ENCODE results near the gene CPLANE1. TPM values are rescaled to one million over a fixed set of nuclear protein-coding genes. Genes with fewer than 3 reads are reported as not detected.
"Not testable (repeated sequence)": the region's sequence is repeated elsewhere in the genome, so short reads cannot be mapped to it uniquely, and the experiment has no call there.

The CPLANE1 gene
- total RNA-seq, 1 donor from 2014 or later: 23.1 TPM

DNA sequence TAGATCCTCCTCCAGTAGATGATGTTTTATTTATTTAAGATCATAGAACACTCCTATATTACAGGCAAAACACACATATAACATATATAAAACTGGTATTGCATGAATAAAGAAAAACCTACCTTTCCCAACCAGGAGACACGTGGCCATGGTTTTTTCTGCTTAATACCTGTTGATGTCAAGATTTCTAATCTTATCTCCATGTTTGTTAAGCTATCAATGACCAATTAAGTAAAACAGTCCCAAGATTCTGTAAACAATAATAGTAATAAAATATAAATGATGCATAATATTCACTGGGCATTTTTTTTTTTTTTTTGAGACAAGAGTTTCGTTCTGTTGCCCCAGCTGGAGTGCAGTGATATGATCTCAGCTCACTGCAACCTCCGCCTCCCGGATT is 1.7 kb downstream of the CPLANE1 start:
- Mint-ChIP-seq H3K36me3 (no peaks in the 10 kb centered on the region), H3K9me3 (no peaks in the 10 kb centered on the region), H3K27ac (no peak overlapping the region), H3K4me3 (peak overlapping the region; percentile 85), H3K27me3 (no peaks in the 10 kb centered on the region), H3K4me1 (ENCODE audit: unreplicated experiment) (peaks cover 10% of the 10 kb centered on the region)
- TF ChIP-seq, protein P1, sequence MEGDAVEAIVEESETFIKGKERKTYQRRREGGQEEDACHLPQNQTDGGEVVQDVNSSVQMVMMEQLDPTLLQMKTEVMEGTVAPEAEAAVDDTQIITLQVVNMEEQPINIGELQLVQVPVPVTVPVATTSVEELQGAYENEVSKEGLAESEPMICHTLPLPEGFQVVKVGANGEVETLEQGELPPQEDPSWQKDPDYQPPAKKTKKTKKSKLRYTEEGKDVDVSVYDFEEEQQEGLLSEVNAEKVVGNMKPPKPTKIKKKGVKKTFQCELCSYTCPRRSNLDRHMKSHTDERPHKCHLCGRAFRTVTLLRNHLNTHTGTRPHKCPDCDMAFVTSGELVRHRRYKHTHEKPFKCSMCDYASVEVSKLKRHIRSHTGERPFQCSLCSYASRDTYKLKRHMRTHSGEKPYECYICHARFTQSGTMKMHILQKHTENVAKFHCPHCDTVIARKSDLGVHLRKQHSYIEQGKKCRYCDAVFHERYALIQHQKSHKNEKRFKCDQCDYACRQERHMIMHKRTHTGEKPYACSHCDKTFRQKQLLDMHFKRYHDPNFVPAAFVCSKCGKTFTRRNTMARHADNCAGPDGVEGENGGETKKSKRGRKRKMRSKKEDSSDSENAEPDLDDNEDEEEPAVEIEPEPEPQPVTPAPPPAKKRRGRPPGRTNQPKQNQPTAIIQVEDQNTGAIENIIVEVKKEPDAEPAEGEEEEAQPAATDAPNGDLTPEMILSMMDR (conservative IDR thresholded peaks at IDR 0.05): no peak
- DNase-seq (ENCODE audit: extremely low spot score, unreplicated experiment): no peak

DNA sequence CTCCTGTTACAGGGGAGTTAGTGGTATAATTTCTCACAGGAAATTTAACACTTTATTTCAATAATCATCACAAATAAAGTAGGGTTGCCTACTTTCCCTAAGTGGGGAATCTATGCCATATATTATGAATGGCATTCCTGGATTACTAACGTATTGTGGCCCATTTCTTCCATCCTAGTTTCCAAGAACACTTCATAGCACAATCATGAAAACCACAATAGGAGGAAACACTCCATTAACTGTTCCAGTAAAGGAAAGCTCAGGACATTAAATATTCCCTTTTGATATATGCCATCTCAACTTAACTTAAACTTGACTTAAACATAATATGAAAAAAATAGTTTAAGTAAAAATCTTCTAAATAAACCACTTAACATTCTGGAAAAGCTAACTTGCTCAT is 2.1 kb downstream of the CPLANE1 start:
- H3K27me3 Mint-ChIP-seq: no peaks in the 10 kb centered on the region
- H3K36me3 Mint-ChIP-seq: no peaks in the 10 kb centered on the region
- H3K4me3 Mint-ChIP-seq: peak overlapping the region; percentile 85
- H3K27ac Mint-ChIP-seq: no peak overlapping the region
- no peak for DNase-seq (ENCODE audit: extremely low spot score, unreplicated experiment)
- no peaks in the 10 kb centered on the region for H3K9me3 Mint-ChIP-seq
- peaks cover 10% of the 10 kb centered on the region for H3K4me1 Mint-ChIP-seq (ENCODE audit: unreplicated experiment)
- TF ChIP-seq, protein P1 (conservative IDR thresholded peaks at IDR 0.05): no peak

DNA sequence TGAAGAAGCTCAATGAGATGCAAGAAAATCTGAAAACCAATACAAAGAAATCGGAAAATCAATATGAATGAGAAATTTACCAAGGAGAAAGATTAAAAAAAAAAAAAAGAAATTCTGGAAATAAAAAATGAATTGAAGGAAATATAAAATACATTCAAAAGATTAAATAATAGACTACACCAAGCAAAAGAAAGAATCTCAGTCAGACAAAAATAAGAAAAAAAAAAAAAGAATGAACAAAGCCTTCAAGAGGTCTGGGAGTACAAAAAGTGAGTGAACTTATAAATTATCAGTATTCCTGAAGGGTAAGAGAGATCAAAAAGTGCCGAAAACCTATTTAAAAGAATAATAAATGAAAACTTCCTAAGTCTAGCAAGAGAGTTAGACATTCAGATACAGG is 14.9 kb downstream of the CPLANE1 start:
- Mint-ChIP-seq H3K27ac (no peak overlapping the region), H3K36me3 (peaks cover 45% of the 10 kb centered on the region), H3K27me3 (no peaks in the 10 kb centered on the region), H3K4me1 (ENCODE audit: unreplicated experiment) (no peaks in the 10 kb centered on the region), H3K9me3 (no peaks in the 10 kb centered on the region), H3K4me3 (no peak overlapping the region)
- TF ChIP-seq, protein P1 (conservative IDR thresholded peaks at IDR 0.05): no peak
- DNase-seq (ENCODE audit: extremely low spot score, unreplicated experiment): no peak

DNA sequence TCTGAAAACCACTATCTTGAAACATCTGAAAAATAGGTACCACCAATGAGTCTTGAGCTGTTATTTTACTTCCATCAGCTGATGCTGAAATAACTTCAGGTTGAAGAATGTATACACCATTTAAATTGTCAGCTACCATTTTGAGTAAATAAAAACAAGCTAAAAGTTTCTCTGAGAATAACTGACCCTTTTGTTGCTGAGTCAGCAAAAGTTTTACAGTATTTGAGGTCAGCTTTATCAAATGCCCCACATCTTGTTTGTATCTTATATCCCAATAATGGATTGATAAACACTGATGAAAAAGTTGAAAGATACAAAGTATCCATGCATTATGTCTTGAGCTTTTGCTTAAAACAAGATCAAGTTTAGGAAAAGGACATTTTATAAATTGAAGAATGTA is 22.8 kb downstream of the CPLANE1 start:
- Mint-ChIP-seq H3K27ac (no peak overlapping the region), H3K27me3 (no peaks in the 10 kb centered on the region), H3K4me1 (ENCODE audit: unreplicated experiment) (no peaks in the 10 kb centered on the region), H3K36me3 (peaks cover 29% of the 10 kb centered on the region), H3K9me3 (no peaks in the 10 kb centered on the region), H3K4me3 (no peak overlapping the region)
- TF ChIP-seq, protein P1 (conservative IDR thresholded peaks at IDR 0.05): no peak
- DNase-seq (ENCODE audit: extremely low spot score, unreplicated experiment): no peak

DNA sequence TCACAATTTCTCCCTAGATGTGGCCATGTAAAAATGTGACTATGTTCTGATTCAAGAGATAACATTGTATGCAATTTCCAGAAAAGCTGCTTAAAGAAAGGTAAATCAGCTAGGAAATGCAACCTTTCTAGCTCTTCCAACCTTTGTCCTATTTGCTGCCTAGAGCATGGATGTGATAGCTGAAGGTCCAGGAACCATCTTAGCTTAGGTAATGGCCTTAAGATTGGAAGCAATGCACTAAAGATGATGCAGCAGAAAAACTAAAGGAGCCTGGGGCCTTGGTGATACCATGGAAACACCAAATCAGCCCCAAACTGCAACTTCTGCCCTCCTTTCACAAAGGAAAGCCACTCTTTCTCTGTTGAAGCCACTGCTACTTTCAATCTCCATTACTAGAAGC is 27.0 kb downstream of the CPLANE1 start:
- Mint-ChIP-seq H3K9me3 (no peaks in the 10 kb centered on the region), H3K36me3 (peaks cover 28% of the 10 kb centered on the region), H3K4me1 (ENCODE audit: unreplicated experiment) (no peaks in the 10 kb centered on the region), H3K27me3 (no peaks in the 10 kb centered on the region), H3K27ac (no peak overlapping the region), H3K4me3 (no peak overlapping the region)
- no peak for DNase-seq (ENCODE audit: extremely low spot score, unreplicated experiment)
- TF ChIP-seq, protein P1 (conservative IDR thresholded peaks at IDR 0.05): no peak

DNA sequence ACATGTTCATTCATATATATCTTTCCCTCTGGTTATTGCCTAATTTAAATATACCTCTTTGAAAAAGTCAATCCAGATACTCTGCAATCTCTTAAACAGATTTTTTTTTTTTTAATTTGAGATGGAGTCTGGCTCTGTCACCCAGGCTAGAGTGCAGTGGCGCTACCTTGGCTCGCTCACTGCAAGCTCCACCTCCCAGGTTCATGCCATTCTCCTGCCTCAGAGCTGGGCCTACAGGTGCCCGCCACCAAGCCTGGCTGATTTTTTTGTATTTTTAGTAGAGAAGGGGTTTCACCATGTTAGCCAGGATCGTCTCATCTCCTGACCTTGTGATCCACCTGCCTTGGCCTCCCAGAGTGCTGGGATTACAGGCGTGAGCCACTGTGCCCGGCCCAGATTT is 28.8 kb downstream of the CPLANE1 start:
- H3K36me3 Mint-ChIP-seq: peaks cover 22% of the 10 kb centered on the region
- not testable (repeated sequence) for H3K4me1 Mint-ChIP-seq (ENCODE audit: unreplicated experiment); DNase-seq (ENCODE audit: extremely low spot score, unreplicated experiment); H3K27ac Mint-ChIP-seq; H3K27me3 Mint-ChIP-seq; H3K4me3 Mint-ChIP-seq; H3K9me3 Mint-ChIP-seq

DNA sequence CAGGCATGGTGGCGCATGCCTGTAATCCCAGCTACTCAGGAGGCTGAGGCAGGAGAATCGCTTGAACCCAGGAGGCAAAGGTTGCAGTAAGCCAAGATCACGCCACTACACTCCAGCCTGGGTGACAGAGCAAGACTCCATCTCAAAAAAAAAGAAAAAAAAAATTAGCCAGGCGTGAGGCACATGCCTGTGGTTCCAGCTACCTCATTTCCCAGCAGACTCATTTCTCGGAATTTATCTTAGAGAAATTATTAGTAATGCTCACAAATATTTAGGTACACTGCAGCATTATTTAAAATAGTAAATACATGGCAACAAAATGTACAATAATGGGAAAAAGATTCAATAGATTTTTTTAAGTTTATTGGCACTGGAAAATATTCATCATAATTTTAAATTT is 29.8 kb downstream of the CPLANE1 start:
- not testable (repeated sequence) for H3K9me3 Mint-ChIP-seq; H3K27ac Mint-ChIP-seq; H3K27me3 Mint-ChIP-seq; DNase-seq (ENCODE audit: extremely low spot score, unreplicated experiment); H3K4me3 Mint-ChIP-seq; H3K4me1 Mint-ChIP-seq (ENCODE audit: unreplicated experiment)
- H3K36me3 Mint-ChIP-seq: peaks cover 22% of the 10 kb centered on the region

Data from type B pancreatic cell (in vitro differentiated cells).